Activated T-cell treated with anti-CD3 and anti-CD28 coated beads, Interleukin-2, amount 50 U/mL, for 24 hours (primary cell): ENCODE results near the gene GSN.

Experiments
- DNase-seq: peaks from one replicate; pipeline ENCODE4 v3.0.0-alpha.2; 2020
- H3K27ac Mint-ChIP-seq: 2 replicates; pipeline ENCODE4 v1.8.0; 2020; ENCODE audit warnings: mild to moderate bottlenecking, mixed read lengths
- H3K27me3 Mint-ChIP-seq: 2 replicates; pipeline ENCODE4 v1.8.0; 2020; ENCODE audit warnings: mixed read lengths
- H3K36me3 Mint-ChIP-seq: 2 replicates; pipeline ENCODE4 v1.8.0; 2020; ENCODE audit warnings: low read depth, mixed read lengths
- H3K4me1 Mint-ChIP-seq: 2 replicates; pipeline ENCODE4 v1.8.0; 2020; ENCODE audit warnings: low read depth, mixed read lengths
- H3K4me3 Mint-ChIP-seq: 2 replicates; pipeline ENCODE4 v1.8.0; 2020; ENCODE audit warnings: mild to moderate bottlenecking, moderate library complexity, mixed read lengths
- H3K9me3 Mint-ChIP-seq: 2 replicates; pipeline ENCODE4 v1.8.0; 2020; ENCODE audit warnings: mixed read lengths

The GSN gene

GRCh38 chr9:121296213-121297127 is 28.5 kb downstream of the GSN start:
- no peaks in the 10 kb centered on the region for H3K36me3 Mint-ChIP-seq
- no peak for DNase-seq
- H3K4me1 Mint-ChIP-seq, result peaks cover 14% of the 10 kb centered on the region
- no peaks in the 10 kb centered on the region for H3K9me3 Mint-ChIP-seq
- no peak overlapping the region for H3K4me3 Mint-ChIP-seq
- no peak overlapping the region for H3K27ac Mint-ChIP-seq
- H3K27me3 Mint-ChIP-seq, result peaks cover 20% of the 10 kb centered on the region

DNA sequence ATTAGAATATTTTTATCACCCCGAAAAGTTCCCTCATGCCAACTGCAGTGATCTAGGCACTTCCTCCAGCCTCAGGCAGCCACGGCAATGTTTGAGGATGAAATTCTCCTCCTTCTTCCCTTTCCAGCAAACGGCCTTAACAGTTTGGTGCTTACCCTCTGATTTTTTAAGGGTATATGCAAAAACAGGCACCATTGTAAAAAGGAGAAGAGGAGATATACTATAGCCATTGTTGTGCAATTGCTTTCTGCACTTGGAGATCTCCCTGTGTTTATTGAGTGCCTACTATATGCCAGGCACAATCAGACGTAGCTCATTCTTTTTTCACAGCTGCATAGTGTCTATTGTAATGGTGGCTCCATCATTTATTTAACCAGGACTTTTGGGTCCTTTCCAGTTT is 29.4 kb downstream of the GSN start:
- Mint-ChIP-seq H3K27me3 (peaks cover 23% of the 10 kb centered on the region), H3K27ac (no peak overlapping the region), H3K4me1 (peaks cover 14% of the 10 kb centered on the region), H3K4me3 (no peak overlapping the region), H3K36me3 (no peaks in the 10 kb centered on the region), H3K9me3 (no peaks in the 10 kb centered on the region)
- DNase-seq, result no peak

DNA sequence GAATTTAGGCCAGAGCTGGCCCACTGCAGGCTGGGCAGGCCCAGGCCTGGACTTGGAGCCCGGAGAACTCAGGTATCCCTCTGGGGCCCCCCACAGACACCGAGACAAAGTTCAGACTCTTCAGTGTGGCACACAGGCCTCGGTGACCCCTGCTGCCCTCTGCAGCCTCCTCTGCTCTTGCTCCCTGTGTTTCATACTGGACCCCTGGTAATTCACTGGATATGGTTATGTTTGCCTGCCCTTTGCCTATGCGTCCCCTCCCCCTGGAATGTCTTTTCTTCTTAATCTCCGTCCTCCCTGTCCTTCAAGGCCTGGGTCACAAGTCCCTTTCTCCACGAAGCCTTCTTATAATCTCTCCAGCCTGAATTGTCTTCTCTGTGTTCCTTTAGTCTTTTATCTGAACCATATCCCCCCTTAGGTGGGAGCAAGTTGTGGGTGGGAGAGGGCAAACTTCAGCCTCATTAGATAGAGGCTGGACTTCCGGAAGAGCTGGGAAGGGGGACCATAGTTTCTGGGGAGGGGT is 30.1 kb downstream of the GSN start:
- H3K4me3 Mint-ChIP-seq, result no peak overlapping the region
- no peak overlapping the region for H3K27ac Mint-ChIP-seq
- no peaks in the 10 kb centered on the region for H3K36me3 Mint-ChIP-seq
- peaks cover 14% of the 10 kb centered on the region for H3K4me1 Mint-ChIP-seq
- H3K27me3 Mint-ChIP-seq, result peaks cover 23% of the 10 kb centered on the region
- peak; percentile 21 for DNase-seq
- no peaks in the 10 kb centered on the region for H3K9me3 Mint-ChIP-seq

GRCh38 chr9:121298689-121299466 is 30.9 kb downstream of the GSN start:
- Mint-ChIP-seq H3K4me1 (peaks cover 14% of the 10 kb centered on the region), H3K36me3 (no peaks in the 10 kb centered on the region), H3K9me3 (no peaks in the 10 kb centered on the region), H3K27me3 (peaks cover 23% of the 10 kb centered on the region), H3K4me3 (peak overlapping the region; percentile 54), H3K27ac (no peak overlapping the region)
- DNase-seq, result peak; percentile 29

GRCh38 chr9:121299467-121300282 is 31.7 kb downstream of the GSN start:
- peaks cover 14% of the 10 kb centered on the region for H3K4me1 Mint-ChIP-seq
- DNase-seq, result peak; percentile 59

GRCh38 chr9:121300283-121301119 is 32.5 kb downstream of the GSN start:
- no peak for DNase-seq
- peaks cover 23% of the 10 kb centered on the region for H3K27me3 Mint-ChIP-seq
- no peak overlapping the region for H3K27ac Mint-ChIP-seq
- H3K9me3 Mint-ChIP-seq, result no peaks in the 10 kb centered on the region
- peak overlapping the region; percentile 62 for H3K4me3 Mint-ChIP-seq
- peaks cover 14% of the 10 kb centered on the region for H3K4me1 Mint-ChIP-seq
- no peaks in the 10 kb centered on the region for H3K36me3 Mint-ChIP-seq

More at GRCh38 chr9:121299467-121300282, 31.7 kb downstream of the GSN start:
- no peaks in the 10 kb centered on the region for H3K36me3 Mint-ChIP-seq
- peak overlapping the region; percentile 62 for H3K4me3 Mint-ChIP-seq
- H3K27ac Mint-ChIP-seq, result no peak overlapping the region
- H3K27me3 Mint-ChIP-seq, result peaks cover 23% of the 10 kb centered on the region
- no peaks in the 10 kb centered on the region for H3K9me3 Mint-ChIP-seq

DNA sequence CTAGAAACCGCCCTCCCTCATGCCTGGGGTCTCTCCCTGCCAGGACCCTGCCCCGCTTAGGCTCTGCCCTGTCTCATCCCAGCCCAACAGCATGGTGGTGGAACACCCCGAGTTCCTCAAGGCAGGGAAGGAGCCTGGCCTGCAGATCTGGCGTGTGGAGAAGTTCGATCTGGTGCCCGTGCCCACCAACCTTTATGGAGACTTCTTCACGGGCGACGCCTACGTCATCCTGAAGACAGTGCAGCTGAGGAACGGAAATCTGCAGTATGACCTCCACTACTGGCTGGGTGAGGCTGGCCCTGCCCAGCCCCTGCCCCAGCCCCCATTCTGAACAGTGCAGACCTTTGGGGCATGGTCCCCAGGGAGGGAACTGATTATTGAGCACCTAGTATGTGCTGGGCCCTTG is 33.9 kb downstream of the GSN start:
- Mint-ChIP-seq H3K36me3 (no peaks in the 10 kb centered on the region), H3K4me1 (peaks cover 14% of the 10 kb centered on the region)

DNA sequence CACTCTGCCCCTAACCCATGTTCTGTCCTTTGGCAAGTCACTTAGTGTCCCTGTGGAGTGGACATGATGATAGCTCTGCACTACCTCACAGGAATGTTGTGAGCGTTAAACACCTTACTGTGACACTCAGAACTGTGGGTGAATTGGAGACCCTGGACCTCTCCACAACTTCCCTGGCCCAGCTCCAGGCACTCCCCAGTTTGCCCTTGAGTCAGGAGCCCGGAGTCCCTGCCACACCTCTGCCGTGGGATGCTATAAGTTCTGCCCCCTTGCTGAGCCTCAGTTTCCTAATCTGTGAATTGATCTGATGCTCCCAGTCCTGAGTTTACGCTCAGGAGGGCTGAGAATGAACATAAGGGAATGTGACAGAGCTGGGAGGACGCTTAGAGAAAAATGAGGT is 34.4 kb downstream of the GSN start:
- Mint-ChIP-seq H3K4me1 (peaks cover 14% of the 10 kb centered on the region), H3K27me3 (peaks cover 23% of the 10 kb centered on the region), H3K36me3 (no peaks in the 10 kb centered on the region), H3K9me3 (no peaks in the 10 kb centered on the region), H3K4me3 (no peak overlapping the region), H3K27ac (no peak overlapping the region)
- DNase-seq, result no peak

More for the DNA sequence above, 33.9 kb downstream of the GSN start:
- Mint-ChIP-seq H3K4me3 (no peak overlapping the region), H3K27me3 (peaks cover 23% of the 10 kb centered on the region), H3K27ac (no peak overlapping the region), H3K9me3 (no peaks in the 10 kb centered on the region)
- no peak for DNase-seq

- Mint-ChIP-seq H3K9me3 (no peaks in the 10 kb centered on the region), H3K4me1 (peaks cover 14% of the 10 kb centered on the region), H3K36me3 (no peaks in the 10 kb centered on the region), H3K27ac (no peak overlapping the region), H3K4me3 (no peak overlapping the region), H3K27me3 (peaks cover 23% of the 10 kb centered on the region)
- no peak for DNase-seq
Observed at GRCh38 chr9:121302786-121303185, 34.8 kb downstream of the GSN start.

DNA sequence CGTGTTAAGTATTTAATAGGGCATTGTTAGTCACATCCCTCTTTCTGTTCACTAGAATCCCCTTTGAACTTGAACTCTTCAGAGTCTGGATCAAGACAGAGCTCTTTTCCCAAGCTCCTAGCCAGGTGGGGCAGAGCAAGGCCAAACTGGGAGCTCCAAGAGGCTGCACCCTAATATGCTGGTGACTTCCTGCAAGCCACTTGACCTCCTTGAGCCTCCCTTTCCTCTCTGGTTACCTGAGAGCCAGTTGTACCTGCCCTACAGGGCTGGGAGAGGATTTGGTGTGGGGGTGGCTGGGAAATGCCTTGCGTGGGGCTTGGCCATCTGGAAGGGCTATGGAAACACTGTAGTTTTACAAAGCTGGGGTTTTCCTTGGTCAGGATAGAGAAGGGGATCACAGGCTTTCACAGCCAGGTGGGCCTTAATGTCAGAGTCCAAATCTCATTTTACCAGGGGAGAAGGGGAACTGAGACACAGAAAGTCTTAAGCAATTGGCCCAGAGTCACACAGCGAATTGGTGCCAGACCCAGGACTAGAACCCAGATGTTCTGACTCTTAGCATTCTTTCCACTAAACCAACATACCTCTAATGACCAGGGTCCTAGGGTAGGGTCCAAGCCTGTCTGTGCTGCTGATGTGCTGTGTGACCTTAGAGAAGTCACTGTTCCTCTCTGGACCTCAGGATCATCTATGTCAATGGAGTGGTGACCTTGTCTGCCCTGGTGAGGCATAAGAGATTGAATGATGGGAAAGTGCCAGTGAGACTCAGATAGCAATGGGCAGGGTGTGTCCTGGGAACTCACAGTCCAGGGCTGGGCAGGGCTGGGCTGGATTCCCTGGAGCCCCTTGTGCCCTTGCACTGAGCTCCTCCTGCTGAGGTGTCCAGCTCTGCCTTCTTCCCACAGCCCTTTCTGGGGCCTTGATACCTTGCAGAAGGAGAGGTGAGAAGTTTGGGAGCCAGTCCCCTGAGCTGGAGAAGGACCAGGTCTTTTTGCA is 35.8 kb downstream of the GSN start:
- DNase-seq, result no peak
- Mint-ChIP-seq H3K4me3 (no peak overlapping the region), H3K9me3 (no peaks in the 10 kb centered on the region), H3K4me1 (peaks cover 13% of the 10 kb centered on the region), H3K27me3 (peaks cover 17% of the 10 kb centered on the region), H3K36me3 (no peaks in the 10 kb centered on the region), H3K27ac (no peak overlapping the region)

- Mint-ChIP-seq H3K9me3 (no peaks in the 10 kb centered on the region), H3K27me3 (peaks cover 12% of the 10 kb centered on the region), H3K27ac (no peak overlapping the region), H3K36me3 (no peaks in the 10 kb centered on the region), H3K4me3 (no peak overlapping the region), H3K4me1 (peaks cover 7% of the 10 kb centered on the region)
- DNase-seq, result no peak
Observed at GRCh38 chr9:121304707-121305106, 36.7 kb downstream of the GSN start.

DNA sequence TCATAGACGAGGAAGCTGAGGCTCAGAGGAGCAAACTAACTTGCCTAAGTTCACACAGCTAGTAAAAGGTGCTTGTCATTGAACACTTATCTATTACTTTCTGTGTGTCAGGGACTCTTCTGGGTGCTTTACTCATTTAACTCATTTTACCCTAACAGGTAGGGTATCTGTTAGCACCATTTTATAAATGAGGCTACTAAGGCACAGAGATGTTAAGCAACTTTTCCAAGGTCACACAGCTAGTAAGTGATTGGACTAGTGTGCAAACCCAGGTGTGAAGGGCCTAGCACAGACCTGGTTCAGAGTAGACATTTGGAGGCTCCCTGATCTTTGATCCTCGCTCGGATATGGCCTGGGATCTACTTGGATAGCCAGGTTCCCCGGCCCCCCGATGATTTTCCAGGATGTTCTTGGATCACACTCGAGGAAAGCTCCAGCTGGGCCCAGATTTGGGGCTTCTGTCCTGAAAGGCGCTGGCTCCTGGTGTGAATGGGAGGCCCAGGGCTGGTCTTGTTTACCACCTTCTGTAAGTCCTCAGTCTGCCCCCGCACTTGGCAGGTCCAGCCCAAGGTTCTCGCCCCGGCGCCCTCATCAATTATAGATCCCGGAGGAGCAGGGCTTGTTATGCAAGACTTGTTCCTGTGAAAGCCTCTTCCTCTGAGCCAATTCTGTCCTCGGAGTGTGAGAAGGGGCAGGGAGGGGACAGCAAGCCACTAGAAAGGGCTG is 37.5 kb downstream of the GSN start:
- no peak for DNase-seq
- no peaks in the 10 kb centered on the region for H3K36me3 Mint-ChIP-seq
- H3K9me3 Mint-ChIP-seq, result no peaks in the 10 kb centered on the region
- H3K4me3 Mint-ChIP-seq, result no peak overlapping the region
- no peak overlapping the region for H3K27ac Mint-ChIP-seq
- peaks cover 2% of the 10 kb centered on the region for H3K4me1 Mint-ChIP-seq
- H3K27me3 Mint-ChIP-seq, result peaks cover 6% of the 10 kb centered on the region
